Measurements from ENCODE around the gene RASSF7. TPM values are rescaled to one million over a fixed set of nuclear protein-coding genes. Genes with fewer than 3 reads are reported as not detected.

RASSF7 gene
- total RNA-seq, 1 donor from 2014 or later = 32.3 TPM

DNA sequence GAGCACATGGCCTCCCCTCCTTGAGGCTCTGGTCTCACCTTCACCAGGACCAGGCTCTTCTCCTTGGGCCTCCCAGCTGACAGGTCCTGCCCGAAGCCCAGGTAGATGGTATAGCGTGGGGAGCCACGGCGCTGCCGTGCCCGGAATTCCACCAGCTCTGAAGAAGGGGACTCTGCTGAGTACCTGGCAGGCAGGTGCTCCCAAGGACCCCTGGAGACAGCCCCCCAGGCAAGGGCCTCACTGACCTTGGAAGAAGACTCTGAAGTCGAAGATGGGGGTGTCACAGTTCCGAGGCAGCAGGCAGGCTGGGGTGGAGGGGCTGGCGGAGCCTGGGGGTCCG lies 52.2 kb downstream of the RASSF7 start:
- no peaks in the 10 kb centered on the region for H3K9me3 Mint-ChIP-seq (ENCODE audit: unreplicated experiment)
- H3K4me3 Mint-ChIP-seq (ENCODE audit: unreplicated experiment) = no peak overlapping the region
- DNase-seq (ENCODE audit: low read depth) = no peak
- H4K20me1 ChIP-seq (ENCODE audit: insufficient read depth, low read length) = peaks cover 63% of the 10 kb centered on the region
- H3K36me3 ChIP-seq (ENCODE audit: insufficient read depth, low read length) = peaks cover 6% of the 10 kb centered on the region
- no peak overlapping the region for H2AFZ ChIP-seq (ENCODE audit: low read depth, low read length)
- H3K27ac ChIP-seq (ENCODE audit: low read depth, low read length) = no peak overlapping the region
- H3K4me1 ChIP-seq (ENCODE audit: insufficient read depth, low read length) = peaks cover 11% of the 10 kb centered on the region
- H3K27me3 ChIP-seq (ENCODE audit: insufficient read depth, low read length) = no peaks in the 10 kb centered on the region
- peaks cover 5% of the 10 kb centered on the region for H3K4me1 Mint-ChIP-seq (ENCODE audit: low read depth, unreplicated experiment)
- no peaks in the 10 kb centered on the region for H3K27me3 Mint-ChIP-seq (ENCODE audit: low read depth, unreplicated experiment)
- peak overlapping the region; percentile 47 for H3K27ac Mint-ChIP-seq (ENCODE audit: unreplicated experiment)
- no peak overlapping the region for H3K4me2 ChIP-seq (ENCODE audit: low read length)
- H3K9me3 ChIP-seq (ENCODE audit: insufficient read depth, low read depth, low read length) = no peaks in the 10 kb centered on the region
- H3K9ac ChIP-seq (ENCODE audit: low read length) = no peak overlapping the region
- TF ChIP-seq, protein P1, sequence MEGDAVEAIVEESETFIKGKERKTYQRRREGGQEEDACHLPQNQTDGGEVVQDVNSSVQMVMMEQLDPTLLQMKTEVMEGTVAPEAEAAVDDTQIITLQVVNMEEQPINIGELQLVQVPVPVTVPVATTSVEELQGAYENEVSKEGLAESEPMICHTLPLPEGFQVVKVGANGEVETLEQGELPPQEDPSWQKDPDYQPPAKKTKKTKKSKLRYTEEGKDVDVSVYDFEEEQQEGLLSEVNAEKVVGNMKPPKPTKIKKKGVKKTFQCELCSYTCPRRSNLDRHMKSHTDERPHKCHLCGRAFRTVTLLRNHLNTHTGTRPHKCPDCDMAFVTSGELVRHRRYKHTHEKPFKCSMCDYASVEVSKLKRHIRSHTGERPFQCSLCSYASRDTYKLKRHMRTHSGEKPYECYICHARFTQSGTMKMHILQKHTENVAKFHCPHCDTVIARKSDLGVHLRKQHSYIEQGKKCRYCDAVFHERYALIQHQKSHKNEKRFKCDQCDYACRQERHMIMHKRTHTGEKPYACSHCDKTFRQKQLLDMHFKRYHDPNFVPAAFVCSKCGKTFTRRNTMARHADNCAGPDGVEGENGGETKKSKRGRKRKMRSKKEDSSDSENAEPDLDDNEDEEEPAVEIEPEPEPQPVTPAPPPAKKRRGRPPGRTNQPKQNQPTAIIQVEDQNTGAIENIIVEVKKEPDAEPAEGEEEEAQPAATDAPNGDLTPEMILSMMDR (IDR thresholded peaks at IDR 0.05; ENCODE audit: insufficient read depth, low read depth, low read length) = no peak
- no peak for TF ChIP-seq EZH2 (IDR thresholded peaks at IDR 0.05; ENCODE audit: insufficient read depth, low read length)
- H3K36me3 Mint-ChIP-seq (ENCODE audit: low read depth, unreplicated experiment) = peaks cover 14% of the 10 kb centered on the region
- H3K4me3 ChIP-seq (ENCODE audit: insufficient read depth, low read depth, low read length) = no peak overlapping the region
- peaks cover 9% of the 10 kb centered on the region for H3K79me2 ChIP-seq (ENCODE audit: insufficient read depth, low read length)
- no peak for FAIRE-seq

DNA sequence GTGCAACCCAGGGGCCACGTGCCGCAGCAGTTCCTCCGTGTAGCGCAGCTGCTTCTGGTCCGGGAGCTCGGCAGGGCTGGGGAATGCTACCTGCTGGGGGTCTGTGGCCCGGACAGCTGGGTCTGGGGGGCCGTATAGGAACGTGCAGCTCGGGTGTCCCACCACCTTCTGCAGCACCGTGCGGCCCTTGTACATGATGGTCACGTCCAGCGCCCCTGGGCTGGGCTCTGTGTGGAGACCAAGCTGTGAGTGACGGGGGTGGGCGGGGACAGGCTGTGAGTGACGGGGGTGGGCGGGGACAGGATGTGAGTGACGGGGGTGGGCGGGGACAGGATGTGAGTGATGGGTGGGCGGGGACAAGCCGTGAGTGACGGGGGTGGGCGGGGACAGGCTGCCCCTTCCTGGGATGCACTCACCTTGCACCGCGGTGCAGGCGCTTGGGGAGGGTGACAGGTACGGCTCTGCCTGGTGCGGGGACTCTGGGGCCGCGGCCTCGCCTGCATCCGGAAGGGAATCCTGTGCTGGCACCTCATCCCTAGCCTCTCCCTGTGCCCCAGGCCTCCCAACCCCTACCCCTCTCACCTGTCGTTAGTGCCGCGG lies 52.7 kb downstream of the RASSF7 start:
- Histone ChIP-seq H3K4me3 (ENCODE audit: insufficient read depth, low read depth, low read length) (no peak overlapping the region), H3K27ac (ENCODE audit: low read depth, low read length) (no peak overlapping the region), H3K4me1 (ENCODE audit: insufficient read depth, low read length) (peaks cover 11% of the 10 kb centered on the region), H3K27me3 (ENCODE audit: insufficient read depth, low read length) (no peaks in the 10 kb centered on the region), H3K9me3 (ENCODE audit: insufficient read depth, low read depth, low read length) (no peaks in the 10 kb centered on the region), H3K9ac (ENCODE audit: low read length) (no peak overlapping the region), H3K36me3 (ENCODE audit: insufficient read depth, low read length) (peaks cover 6% of the 10 kb centered on the region), H4K20me1 (ENCODE audit: insufficient read depth, low read length) (peaks cover 58% of the 10 kb centered on the region), H3K79me2 (ENCODE audit: insufficient read depth, low read length) (peaks cover 5% of the 10 kb centered on the region), H3K4me2 (ENCODE audit: low read length) (no peak overlapping the region), H2AFZ (ENCODE audit: low read depth, low read length) (no peak overlapping the region)
- no peak for FAIRE-seq
- TF ChIP-seq, protein P1 (IDR thresholded peaks at IDR 0.05; ENCODE audit: insufficient read depth, low read depth, low read length) = no peak
- TF ChIP-seq EZH2 (IDR thresholded peaks at IDR 0.05; ENCODE audit: insufficient read depth, low read length) = no peak
- H3K36me3 Mint-ChIP-seq (ENCODE audit: low read depth, unreplicated experiment) = peaks cover 12% of the 10 kb centered on the region
- H3K27ac Mint-ChIP-seq (ENCODE audit: unreplicated experiment) = no peak overlapping the region
- H3K4me3 Mint-ChIP-seq (ENCODE audit: unreplicated experiment) = no peak overlapping the region
- no peaks in the 10 kb centered on the region for H3K27me3 Mint-ChIP-seq (ENCODE audit: low read depth, unreplicated experiment)
- no peak for DNase-seq (ENCODE audit: low read depth)
- H3K4me1 Mint-ChIP-seq (ENCODE audit: low read depth, unreplicated experiment) = peaks cover 5% of the 10 kb centered on the region
- H3K9me3 Mint-ChIP-seq (ENCODE audit: unreplicated experiment) = no peaks in the 10 kb centered on the region

Small RNAs within 50 kb of the gene (microRNA-seq; reads per million reads assigned to microRNA genes)
- 1,187 reads per million, percentile 83 among the genes with 10 or more reads in this experiment for gene MIR210

Other genes starting within 250 kb of the RASSF7 start
- 526 and 631 TPM in 2 replicates for gene IFITM1, start 246.9 kb upstream of the RASSF7 start, total RNA-seq
- gene IFITM3, start 240.1 kb upstream of the RASSF7 start, total RNA-seq = 642 and 757 TPM in 2 replicates
- 64.6 and 68.5 TPM in 2 replicates for gene B4GALNT4, start 191.5 kb upstream of the RASSF7 start, total RNA-seq
- 1.1 and 2.1 TPM in 2 replicates for gene PKP3, start 166.8 kb upstream of the RASSF7 start, total RNA-seq
- gene SIGIRR, start 146.0 kb upstream of the RASSF7 start, total RNA-seq = 6.2 and 7.2 TPM in 2 replicates
- 0.82 and 1.9 TPM in 2 replicates for gene ANO9, start 119.0 kb upstream of the RASSF7 start, total RNA-seq
- 40.3 and 47.3 TPM in 2 replicates for gene PTDSS2, start 110.7 kb upstream of the RASSF7 start, total RNA-seq
- gene RNH1, start 53.7 kb upstream of the RASSF7 start, total RNA-seq = 117 and 130 TPM in 2 replicates
- gene HRAS, start 25.4 kb upstream of the RASSF7 start, total RNA-seq = 78.5 and 84.2 TPM in 2 replicates
- 0.82 and 1.8 TPM in 2 replicates for gene LRRC56, start 23.4 kb upstream of the RASSF7 start, total RNA-seq
- 2.5 and 2.8 TPM in 2 replicates for gene LMNTD2, start 232 bp upstream of the RASSF7 start, total RNA-seq
- 38.0 and 38.3 TPM in 2 replicates for gene PHRF1, start 15.5 kb downstream of the RASSF7 start, total RNA-seq
- gene IRF7, start 55.0 kb downstream of the RASSF7 start, total RNA-seq = 75.4 and 80.6 TPM in 2 replicates
- gene CDHR5, start 64.0 kb downstream of the RASSF7 start, total RNA-seq = 0.12 TPM in 1 of 2 replicates, not detected in the other
- gene SCT, start 66.2 kb downstream of the RASSF7 start, total RNA-seq = 2.0 and 4.0 TPM in 2 replicates
- 9.9 and 12.0 TPM in 2 replicates for gene DRD4, start 76.3 kb downstream of the RASSF7 start, total RNA-seq
- gene DEAF1, start 134.3 kb downstream of the RASSF7 start, total RNA-seq = 44.1 and 48.9 TPM in 2 replicates
- 16.1 and 18.4 TPM in 2 replicates for gene TMEM80, start 134.8 kb downstream of the RASSF7 start, total RNA-seq
- 103 and 129 TPM in 2 replicates for gene EPS8L2, start 145.3 kb downstream of the RASSF7 start, total RNA-seq
- 150 and 155 TPM in 2 replicates for gene TALDO1, start 186.5 kb downstream of the RASSF7 start, total RNA-seq
- gene GATD1, start 216.5 kb downstream of the RASSF7 start, total RNA-seq = 51.9 and 60.0 TPM in 2 replicates
- 0.59 and 0.62 TPM in 2 replicates for gene CEND1, start 229.1 kb downstream of the RASSF7 start, total RNA-seq
- 20.5 and 21.4 TPM in 2 replicates for gene SLC25A22, start 237.3 kb downstream of the RASSF7 start, total RNA-seq
- gene PIDD1, start 244.3 kb downstream of the RASSF7 start, total RNA-seq = 22.2 and 26.8 TPM in 2 replicates
- gene RPLP2, start 249.0 kb downstream of the RASSF7 start, total RNA-seq = 1,592 and 1,666 TPM in 2 replicates